HepG2 (cell line): ENCODE data around the gene MUC22.

Source experiments
- BCLAF1 ChIP-seq: fragments of 450-650 bp; IDR thresholded peaks from 2 replicates; pipeline ENCODE4 v1.6.1; 2017; ENCODE audit warnings: mild to moderate bottlenecking
- JUND ChIP-seq: sonication (generic); formaldehyde crosslinking; IDR thresholded peaks from 2 replicates; pipeline ENCODE4 v1.8.0; 2022; ENCODE audit warnings: mild to moderate bottlenecking, missing genetic modification reagents
- TBP ChIP-seq: sonication (generic); formaldehyde crosslinking; IDR thresholded peaks from 2 replicates; pipeline ENCODE4 v1.5.0; 2020; ENCODE audit warnings: missing genetic modification reagents

GRCh38 chr6:31065556-31065955, 55.3 kb downstream of the MUC22 start:
- TF ChIP-seq TBP (CRISPR knock-in tag) (no peak), JUND (no peak), BCLAF1 (no peak)
